Hematopoietic multipotent progenitor cell treated with erythropoietin and hydrocortisone succinate and interleukin-3 and kit ligand, for 8 days (in vitro differentiated cells): ENCODE measurements around the gene DUSP5.

Experiments
- DNase-seq: peaks from one replicate; pipeline ENCODE4 v3.0.0-alpha.2; 2015

Gene DUSP5

GRCh38 chr10:110483633-110484032 lies 14.1 kb upstream of the DUSP5 start:
- peak; percentile 83 for DNase-seq

GRCh38 chr10:110485541-110485940 lies 12.2 kb upstream of the DUSP5 start:
- DNase-seq: no peak

GRCh38 chr10:110486680-110487410 lies 10.9 kb upstream of the DUSP5 start:
- DNase-seq: no peak

- DNase-seq: peak; percentile 8
These were observed 10.0 kb upstream of the DUSP5 start for GRCh38 chr10:110487411-110488331.

- DNase-seq: no peak
These were observed 9.4 kb upstream of the DUSP5 start for GRCh38 chr10:110488332-110488681.

- no peak for DNase-seq
These were observed 8.8 kb upstream of the DUSP5 start for GRCh38 chr10:110488940-110489339.

- no peak for DNase-seq
These were observed 7.1 kb upstream of the DUSP5 start for GRCh38 chr10:110490640-110491039.

- no peak for DNase-seq
These were observed 6.4 kb upstream of the DUSP5 start for GRCh38 chr10:110491346-110491745.

GRCh38 chr10:110492069-110492822 lies 5.5 kb upstream of the DUSP5 start:
- no peak for DNase-seq

- DNase-seq: no peak
These were observed 3.8 kb upstream of the DUSP5 start for GRCh38 chr10:110493832-110494426.

- no peak for DNase-seq
These were observed 3.2 kb upstream of the DUSP5 start for GRCh38 chr10:110494532-110494931.

GRCh38 chr10:110495731-110496552 lies 1.8 kb upstream of the DUSP5 start:
- peak; percentile 26 for DNase-seq

- peak; percentile 6 for DNase-seq
These were observed 912 bp upstream of the DUSP5 start for GRCh38 chr10:110496553-110497437.

GRCh38 chr10:110498087-110498981 lies 627 bp downstream of the DUSP5 start:
- DNase-seq: peak; percentile 45

GRCh38 chr10:110498982-110499795 lies 1.5 kb downstream of the DUSP5 start:
- no peak for DNase-seq

- no peak for DNase-seq
These were observed 2.2 kb downstream of the DUSP5 start for GRCh38 chr10:110499796-110500514.

GRCh38 chr10:110500515-110500905 lies 2.8 kb downstream of the DUSP5 start:
- no peak for DNase-seq
